Measurements from ENCODE around the gene RGS7.
"Not testable (repeated sequence)": the region's sequence is repeated elsewhere in the genome, so short reads cannot be mapped to it uniquely, and the experiment has no call there.

RGS7 gene

DNA sequence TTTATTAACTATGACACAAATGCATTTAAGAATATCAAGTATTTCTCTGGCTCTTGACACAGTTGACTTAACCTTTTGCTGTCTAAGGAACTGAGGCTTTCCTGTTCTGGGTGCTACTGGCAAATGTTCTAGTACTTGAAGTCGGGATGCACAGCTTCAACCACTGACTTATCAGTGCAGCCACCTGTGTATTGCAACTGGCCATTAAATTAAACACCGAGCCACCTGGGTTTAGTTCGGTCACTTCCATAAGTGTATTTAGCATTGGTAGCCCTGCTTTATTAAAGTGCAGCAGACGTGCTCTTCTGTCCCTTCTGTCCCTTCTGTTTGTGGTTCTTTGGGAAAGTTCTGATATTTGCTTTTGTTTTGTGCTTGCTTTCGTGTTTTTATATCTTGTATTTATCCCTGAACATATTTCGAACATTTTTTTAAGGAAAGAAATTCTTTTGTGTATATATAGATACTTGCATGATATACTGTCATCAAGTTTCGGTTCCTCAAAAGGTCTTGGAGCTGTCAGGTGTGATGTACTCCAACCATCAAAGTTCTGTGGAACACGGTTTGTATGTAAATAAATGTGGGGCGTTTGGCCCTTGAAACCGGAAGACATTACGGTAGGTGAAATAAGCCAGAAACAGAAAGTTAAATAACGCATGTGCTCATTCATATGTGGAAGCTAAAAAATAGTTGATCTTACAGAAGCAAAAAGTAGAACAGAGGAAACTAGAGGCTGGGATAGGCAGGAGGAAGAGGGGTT is 447.1 kb downstream of the RGS7 start:
- DNase-seq (ENCODE audit: low read depth), result no peak

DNA sequence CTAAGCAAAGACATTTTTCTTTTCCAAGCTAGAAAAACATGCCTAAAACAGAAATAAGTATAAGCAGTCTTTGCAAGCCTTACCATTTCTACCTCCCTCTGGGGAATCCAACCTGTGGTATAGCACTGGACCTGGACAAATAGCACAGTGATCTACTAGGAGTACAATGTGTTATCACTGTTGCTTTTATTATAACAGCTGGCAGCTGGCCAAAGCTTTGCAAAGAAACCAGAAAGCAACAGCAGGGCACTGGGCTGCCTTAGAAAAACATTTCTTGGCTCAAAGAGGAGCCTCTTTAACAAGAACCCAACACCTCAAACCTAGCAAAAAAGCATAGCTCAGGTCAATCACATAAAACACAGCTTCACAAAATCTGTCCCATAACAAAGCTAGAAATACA is 450.5 kb downstream of the RGS7 start:
- DNase-seq (ENCODE audit: low read depth), result no peak

DNA sequence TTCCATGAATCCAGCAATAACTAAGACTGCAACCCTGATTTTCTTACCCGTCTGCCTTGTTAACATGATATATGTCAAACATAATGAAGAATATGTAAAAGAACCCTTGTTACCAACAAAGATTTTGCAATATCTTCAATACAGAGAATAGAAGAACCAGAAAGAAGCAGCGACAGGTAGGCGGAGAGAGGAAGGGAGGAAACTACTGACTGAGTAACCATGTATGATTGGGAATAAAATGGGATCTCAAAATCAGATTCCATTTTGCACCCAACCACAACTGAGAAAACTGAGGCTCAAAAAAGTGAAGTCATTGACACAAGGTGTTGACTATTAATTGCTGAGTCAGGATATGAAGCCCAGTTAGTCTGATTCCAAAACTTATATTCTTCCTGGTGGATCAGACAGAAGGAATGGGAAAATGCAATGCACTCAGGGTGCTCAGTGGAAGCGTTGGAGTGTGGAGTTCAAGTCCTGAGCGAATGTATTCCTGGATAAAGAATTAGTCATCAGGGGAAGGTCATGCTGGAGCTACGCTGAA is 451.7 kb downstream of the RGS7 start:
- DNase-seq (ENCODE audit: low read depth), result no peak

DNA sequence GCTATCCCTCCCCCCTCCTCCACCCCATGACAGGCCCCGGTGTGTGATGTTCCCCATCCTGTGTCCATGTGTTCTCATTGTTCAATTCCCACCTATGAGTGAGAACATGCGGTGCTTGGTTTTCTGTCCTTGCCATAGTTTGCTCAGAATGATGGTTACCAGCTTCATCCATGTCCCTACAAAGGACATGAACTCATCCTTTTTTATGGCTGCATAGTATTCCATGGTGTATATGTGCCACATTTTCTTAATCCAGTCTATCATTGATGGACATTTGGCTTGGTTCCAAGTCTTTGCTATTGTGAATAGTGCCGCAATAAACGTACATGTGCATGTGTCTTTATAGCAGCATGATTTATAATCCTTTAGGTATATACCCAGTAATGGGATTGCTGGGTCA is 461.6 kb downstream of the RGS7 start:
- DNase-seq (ENCODE audit: low read depth), result not testable (repeated sequence)

DNA sequence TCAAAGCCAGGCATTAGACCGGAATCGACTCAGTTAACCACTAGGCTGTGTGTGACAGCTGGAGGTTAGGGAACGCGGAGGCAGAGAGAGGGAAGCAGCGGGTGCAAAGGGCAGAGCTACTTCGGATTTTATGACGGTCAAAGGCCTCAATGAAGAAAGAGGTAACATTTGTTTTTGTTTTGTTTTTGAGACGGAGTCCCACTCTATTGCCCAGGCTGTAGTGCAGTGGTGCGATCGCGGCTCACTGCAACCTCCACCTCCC is 468.3 kb downstream of the RGS7 start:
- no peak for DNase-seq (ENCODE audit: low read depth)

DNA sequence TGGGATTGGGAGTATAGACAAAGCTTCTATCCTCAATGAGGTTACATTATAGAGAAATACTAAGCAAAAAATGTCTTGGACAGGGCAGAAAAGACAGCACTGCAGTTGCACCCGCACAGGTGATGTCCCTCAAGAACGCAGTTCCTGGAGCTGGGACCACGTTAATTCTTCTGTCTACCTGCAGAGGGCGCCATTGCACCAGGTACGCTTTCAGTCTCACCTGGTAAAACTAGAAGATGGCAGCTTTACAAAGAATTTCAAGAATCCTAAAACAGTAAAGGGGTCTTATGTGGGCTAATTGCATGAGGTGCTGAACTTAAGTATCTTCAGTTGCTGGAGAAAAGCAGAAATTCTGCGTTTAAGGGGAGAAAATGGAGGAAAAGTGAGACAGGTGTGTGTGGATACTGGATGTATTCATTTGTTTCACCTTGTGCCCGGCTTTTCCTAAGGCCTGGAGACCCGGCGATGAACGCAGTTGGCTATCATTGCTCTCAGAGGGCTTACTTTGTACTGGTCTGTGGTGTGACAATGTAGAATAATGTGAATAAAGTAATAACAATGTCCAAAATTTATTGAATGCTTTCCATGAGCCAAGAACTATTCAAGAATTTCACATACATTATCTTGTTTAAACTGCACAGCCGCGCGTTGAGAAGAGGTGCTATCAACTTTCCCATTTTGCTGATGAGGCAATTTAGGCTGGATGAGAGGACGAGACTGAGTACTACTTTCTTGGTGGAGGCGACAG is 468.8 kb downstream of the RGS7 start:
- no peak for DNase-seq (ENCODE audit: low read depth)

DNA sequence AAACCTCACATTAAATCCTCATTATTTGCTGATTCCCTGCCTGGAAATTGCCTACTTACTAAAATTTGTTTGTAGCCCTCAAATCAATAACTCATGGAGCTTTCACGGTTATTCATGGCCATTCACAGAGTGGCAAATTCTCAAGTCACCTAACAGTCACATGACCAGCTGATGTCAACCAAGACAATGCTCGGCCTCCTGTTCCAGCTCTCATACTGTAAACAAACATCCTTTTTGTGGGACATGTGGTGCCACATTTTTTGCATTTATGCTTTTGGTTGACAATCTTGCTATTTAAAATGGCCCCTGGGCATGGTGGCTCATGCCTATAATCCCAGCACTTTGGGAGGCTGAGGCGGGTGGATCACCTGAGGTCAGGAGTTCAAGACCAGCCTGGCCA is 473.5 kb downstream of the RGS7 start:
- no peak for DNase-seq (ENCODE audit: low read depth)

DNA sequence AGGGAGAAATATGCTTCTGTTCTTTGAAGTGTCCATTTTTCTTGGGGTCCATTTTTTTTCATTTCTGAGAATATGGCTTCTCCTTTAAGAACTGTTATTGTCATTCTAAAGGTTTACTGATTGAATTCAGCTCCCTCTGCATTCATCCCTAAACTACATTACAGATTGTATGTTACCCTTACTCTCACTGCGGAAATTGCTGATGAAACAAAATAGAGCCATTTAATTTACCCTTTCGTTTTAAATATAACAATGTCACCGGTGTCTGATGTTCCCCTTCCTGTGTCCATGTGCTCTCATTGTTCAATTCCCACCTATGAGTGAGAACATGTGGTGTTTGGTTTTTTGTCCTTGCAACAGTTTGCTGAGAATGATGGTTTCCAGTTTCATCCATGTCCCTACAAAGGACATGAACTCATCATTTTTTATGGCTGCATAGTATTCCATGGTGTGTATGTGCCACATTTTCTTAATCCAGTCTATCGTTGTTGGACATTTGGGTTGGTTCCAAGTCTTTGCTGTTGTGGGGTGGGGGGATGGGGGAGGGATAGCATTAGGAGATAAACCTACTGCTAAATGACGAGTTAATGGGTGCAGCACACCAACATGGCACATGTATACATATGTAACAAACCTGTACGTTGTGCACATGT is 474.2 kb downstream of the RGS7 start:
- DNase-seq (ENCODE audit: low read depth), result not testable (repeated sequence)

DNA sequence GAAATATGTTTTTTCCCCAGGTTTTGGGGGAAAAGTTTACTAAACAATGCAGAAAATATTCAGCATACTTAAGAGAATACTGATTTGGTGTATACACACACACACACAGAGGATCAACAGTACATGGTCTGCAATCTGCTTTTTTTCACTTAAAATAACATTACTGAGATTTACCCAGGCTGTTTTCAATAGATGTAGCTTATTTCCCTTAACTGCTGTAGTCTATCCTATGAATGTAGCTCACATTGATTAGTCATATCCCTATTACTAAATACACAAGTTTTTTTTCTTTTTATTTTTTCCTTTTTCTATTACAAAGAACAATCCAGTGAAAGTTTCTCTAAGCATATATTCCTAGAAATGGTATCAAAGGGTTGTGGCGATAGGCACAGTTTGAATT is 478.4 kb downstream of the RGS7 start:
- DNase-seq (ENCODE audit: low read depth), result no peak

DNA sequence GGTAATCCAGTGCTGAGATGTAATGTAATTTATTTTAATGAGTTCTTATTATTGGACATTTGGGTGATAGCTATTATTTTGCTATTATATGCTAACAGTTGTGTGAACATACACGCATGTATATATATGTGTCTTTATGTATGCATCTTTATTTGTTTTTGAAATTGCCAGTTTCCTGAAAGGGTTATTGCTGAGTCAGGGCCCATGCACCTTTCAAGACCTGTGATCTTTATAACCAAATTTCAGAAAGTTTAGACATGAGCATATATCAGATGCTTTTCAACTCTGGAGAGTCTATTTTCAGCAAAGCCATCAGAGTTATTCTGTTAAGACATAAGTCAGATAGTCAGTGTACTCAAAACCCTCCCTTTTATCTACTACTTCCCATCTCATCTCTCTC is 479.4 kb downstream of the RGS7 start:
- no peak for DNase-seq (ENCODE audit: low read depth)

DNA sequence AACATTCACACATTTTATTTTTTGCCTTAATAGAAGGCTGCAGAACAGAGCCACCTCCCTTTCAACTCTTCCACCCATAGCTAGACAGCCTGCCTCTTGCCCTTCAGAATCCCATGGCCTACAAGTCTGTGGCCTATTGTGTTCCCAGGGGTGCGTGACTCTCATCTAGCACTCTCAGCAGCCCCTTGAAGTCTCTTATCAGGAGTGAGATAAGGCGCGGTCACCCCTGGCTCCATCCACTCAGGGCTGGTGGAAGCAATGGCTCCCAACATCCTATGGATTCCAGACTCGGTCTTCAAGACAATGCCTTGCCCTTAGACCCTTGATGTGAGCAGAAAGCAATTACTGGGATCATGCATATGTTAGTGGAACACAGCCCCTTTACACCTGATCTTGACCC is 480.9 kb downstream of the RGS7 start:
- no peak for DNase-seq (ENCODE audit: low read depth)

DNA sequence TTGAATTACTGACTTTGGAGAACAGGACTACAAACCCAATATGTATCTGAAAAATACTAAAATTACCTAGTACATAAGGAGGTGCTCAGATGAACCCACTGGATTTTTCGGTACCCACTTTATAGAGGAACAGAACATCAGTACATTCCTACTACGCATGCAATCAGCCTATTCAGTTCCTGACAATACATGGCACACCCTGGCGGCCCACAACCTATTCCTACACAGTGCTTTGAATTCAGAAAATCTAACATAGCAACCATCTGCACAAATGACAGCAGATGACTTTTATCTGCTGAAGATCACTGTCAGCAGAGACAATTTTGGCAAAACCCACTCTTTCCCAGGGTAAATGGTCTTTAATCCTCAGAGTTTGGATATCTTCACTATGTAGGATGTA is 487.9 kb downstream of the RGS7 start:
- DNase-seq (ENCODE audit: low read depth), result no peak

DNA sequence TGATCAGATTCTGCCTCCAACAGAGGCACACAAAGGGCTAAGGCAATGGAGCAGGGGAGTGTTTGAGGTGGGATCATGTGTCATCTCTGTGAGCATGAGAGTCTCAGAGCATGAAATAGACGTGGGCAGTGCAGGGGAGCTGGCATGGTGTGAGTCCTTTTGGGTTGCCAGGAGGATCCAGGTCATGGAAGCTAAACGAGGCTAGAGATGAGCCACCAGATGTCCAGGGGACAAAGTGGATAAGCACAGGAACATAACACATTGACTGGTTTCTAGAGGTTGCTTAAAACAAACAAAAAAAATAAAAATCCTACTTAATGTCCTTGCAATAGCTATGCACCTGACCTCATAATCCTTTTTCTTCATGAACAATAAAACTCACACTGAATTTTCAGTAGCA is 490.3 kb downstream of the RGS7 start:
- DNase-seq (ENCODE audit: low read depth), result no peak

DNA sequence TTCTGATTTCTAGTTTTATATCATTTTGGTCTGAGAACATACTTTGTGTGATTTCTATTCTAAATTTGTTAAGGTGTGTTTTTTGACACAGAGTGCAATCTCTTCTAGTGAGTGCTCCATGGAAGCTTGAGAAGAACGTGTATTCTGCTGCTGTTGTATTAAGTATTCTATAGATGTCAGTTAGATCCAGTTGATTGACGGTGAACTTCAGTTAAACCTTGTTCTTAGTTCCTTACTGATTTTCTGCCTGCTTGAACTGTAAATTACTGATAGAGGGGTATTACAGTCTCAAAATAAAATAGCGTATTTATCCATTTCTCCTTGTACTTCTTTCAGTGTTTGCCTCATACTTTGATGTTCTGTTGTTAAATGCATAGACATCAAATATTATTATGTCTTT is 497.0 kb downstream of the RGS7 start:
- DNase-seq (ENCODE audit: low read depth), result no peak

DNA sequence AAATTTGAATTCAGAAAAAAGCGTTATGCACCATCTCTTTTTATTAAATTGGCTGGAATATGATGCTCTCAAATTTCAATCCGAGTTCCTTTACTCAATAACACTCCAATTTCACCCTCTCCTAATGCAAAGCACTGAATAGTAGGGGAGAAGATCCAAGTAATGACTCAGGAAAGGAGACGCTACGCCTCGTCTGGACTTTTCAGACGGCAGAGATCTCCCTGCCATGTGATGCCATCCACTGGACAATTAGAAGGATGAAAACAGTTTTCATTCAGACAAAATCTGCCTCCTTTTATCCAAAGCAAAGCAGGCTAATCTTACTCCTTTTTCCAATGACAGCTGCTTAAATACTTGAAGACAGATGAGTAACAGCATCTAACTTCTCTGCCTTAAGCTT is 502.6 kb downstream of the RGS7 start:
- DNase-seq (ENCODE audit: low read depth), result no peak

DNA sequence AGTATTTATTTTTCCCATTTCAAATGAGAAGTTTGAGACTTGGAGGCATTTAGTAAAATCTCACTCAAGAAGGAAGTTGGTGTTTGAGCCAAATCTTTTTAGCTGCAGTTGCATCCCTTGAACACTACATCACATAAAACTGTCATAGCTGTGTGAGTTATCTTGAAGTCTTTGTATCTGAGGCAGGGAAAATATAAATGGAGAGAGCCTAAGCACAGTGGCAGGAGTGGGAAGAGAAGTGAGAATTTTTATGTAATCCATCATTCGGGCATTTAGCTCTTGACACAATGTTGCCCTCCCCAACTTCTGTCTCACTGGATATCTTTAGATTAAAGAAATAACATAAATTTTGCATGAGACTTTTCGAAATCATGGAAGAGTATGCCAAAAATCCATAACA is 509.7 kb downstream of the RGS7 start:
- no peak for DNase-seq (ENCODE audit: low read depth)

DNA sequence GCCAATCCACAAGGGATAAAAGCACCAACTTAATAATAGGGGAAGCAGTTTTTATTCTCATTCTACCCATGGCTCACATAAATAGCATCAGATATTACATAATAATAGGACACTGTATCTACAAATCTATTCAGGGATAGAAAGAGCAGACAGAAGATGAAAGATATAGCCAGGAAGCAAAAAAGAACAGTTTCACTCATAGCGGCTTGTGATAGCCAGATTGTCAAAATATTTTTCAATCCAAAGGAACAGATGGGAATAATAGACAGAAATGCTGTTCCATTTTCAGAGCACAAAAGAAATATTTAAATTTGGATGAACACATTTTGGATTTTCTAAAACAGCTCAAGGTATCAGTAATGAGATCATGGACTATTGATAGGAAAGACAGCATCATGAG is 512.5 kb downstream of the RGS7 start:
- no peak for DNase-seq (ENCODE audit: low read depth)

DNA sequence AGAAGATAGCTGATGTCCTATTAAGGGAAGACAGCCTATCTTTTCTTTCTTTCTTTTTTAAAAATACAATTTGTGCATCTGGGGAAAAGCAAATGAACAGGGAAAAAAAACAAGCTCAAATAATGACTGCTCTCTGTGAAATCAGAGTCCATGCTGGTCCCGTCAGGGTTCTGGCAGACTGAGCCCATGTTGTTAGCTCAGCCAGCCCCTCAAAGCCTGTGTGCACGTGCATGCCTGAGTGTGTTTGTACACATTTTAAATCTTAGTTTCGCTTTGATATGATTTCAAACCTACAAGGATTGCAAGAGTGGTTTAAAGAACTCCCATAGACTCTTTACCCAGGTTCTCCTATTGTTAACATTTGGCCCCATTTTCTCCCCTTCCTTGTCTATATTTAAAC is 513.2 kb downstream of the RGS7 start:
- no peak for DNase-seq (ENCODE audit: low read depth)

DNA sequence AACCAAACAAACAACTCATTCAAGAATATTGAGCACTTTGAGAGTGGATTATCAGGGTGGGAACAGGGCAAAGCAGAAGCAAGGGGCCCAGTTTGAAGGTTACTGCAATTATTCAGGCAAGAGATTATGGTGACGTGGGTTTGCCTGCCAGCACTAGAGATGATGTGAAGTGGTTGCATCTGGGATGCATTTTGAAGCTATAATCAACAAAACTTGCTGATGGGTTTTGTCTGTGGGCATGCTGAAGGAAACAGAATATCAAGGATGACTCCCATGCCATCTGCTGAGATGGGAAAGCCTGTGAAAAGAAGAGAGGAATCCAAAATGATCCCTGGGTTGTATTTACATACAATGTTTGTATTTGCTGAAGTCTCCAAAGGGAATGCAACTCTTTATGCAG is 520.7 kb downstream of the RGS7 start:
- DNase-seq (ENCODE audit: low read depth), result no peak

DNA sequence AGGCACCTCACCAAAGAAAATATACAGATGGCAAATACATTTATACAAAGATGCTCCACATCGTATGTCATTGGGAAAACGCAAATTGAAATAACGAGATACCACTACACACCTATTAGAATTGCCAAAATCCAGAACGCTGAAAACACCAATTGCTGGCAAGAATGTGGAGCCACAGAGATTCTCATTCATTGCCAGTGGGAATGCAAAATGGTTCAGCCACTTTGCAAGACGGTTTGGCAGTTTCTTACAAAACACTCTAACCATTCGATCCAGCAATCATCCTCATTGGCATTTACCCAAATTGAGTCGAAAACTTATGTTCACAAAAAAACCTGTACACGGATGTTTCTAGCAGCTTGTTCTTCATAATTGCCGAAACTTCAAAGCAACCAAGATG is 521.7 kb downstream of the RGS7 start:
- no peak for DNase-seq (ENCODE audit: low read depth)

DNA sequence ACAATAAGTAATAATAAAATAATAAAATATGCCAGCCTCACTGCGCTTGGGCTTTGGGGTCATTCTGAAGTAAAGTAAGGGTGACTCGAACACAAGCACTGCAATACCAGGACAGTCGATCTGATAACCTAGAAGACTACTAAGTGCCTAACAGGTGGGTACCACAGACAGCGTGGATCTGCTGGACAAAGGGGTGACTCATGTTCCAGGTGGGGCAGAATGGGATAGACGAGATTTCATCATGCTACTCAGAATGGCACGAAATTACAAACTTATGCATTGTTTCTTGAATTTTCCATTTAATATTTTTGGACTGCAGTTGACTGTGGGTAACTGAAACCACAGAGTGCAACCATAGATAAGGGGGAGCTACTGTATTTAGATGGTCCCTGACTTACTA is 523.9 kb downstream of the RGS7 start:
- no peak for DNase-seq (ENCODE audit: low read depth)

DNA sequence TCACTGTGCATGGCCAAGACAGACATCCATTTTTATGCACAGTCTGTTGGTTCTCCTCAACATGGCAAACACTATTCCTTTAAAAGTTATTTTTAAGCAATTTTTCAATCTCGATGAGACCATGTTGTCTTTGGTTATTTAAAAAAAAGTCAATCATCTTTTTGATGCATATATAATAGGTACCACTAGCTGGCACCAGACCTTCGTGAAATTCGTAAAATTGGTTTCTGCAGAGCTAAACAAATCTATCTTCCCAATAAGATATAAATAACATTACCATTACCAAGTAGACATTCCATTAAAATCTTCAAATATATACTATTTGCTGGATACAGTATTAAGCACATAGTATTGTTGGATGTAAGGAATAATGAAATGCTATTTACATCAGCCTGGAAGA is 525.1 kb downstream of the RGS7 start:
- DNase-seq (ENCODE audit: low read depth), result no peak

DNA sequence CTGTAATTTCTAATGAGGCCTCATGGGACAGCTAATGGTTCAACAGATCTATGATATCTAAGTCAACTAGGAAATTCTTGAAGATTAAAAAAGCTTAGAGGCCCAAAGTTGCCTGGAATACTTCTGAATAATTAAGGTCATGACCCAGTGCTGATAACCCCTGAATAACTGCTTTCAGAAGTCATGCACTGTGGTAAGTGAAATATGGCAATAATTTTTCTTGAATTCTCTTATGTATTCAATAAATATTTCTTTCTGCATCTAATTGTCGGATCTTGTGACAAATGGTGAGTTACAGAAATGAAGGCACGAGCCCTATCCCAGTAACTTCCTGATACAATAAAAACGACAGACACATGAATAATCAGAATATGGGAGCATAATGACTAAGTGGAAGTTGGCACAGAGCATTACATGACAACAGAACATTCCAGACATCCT is 525.8 kb downstream of the RGS7 start:
- DNase-seq (ENCODE audit: low read depth), result no peak

Data from stimulated activated CD8-positive, alpha-beta memory T cell treated with anti-CD3 and anti-CD28 coated beads, Interleukin-15, amount 100 ng/mL, for 24 hours (primary cell).